Trophoblast cell (in vitro differentiated cells and primary cell): ENCODE results near the gene GBF1.

Experiments used
- DNase-seq, 2 donors: peaks; one replicate each; pipeline ENCODE4 v3.0.0-alpha.2; 2016
- H2AFZ ChIP-seq: 2 replicates; pipeline ENCODE4 v1.6.1; 2013; ENCODE audit warnings: low read length, moderate library complexity, mild to moderate bottlenecking; ENCODE audit not compliant: insufficient read depth, poor library complexity
- H2AK5ac ChIP-seq: 2 replicates; pipeline ENCODE4 v1.6.1; 2013; ENCODE audit warnings: mild to moderate bottlenecking, low read length
- H2BK120ac ChIP-seq: 2 replicates; pipeline ENCODE4 v1.6.1; 2013; ENCODE audit warnings: low read length, mild to moderate bottlenecking, moderate library complexity; ENCODE audit not compliant: insufficient read depth, poor library complexity
- H2BK12ac ChIP-seq: 2 replicates; pipeline ENCODE4 v1.6.1; 2013; ENCODE audit warnings: mild to moderate bottlenecking, low read length, moderate library complexity
- H2BK5ac ChIP-seq: 2 replicates; pipeline ENCODE4 v1.6.1; 2013; ENCODE audit warnings: low read length, low read depth, moderate library complexity, mild to moderate bottlenecking; ENCODE audit not compliant: poor library complexity
- H3K14ac ChIP-seq: 2 replicates; pipeline ENCODE4 v1.6.1; 2013; ENCODE audit warnings: mild to moderate bottlenecking, low read length
- H3K18ac ChIP-seq: 2 replicates; pipeline ENCODE4 v1.6.1; 2013; ENCODE audit warnings: mild to moderate bottlenecking, low read length
- H3K23ac ChIP-seq: 2 replicates; pipeline ENCODE4 v1.6.1; 2013; ENCODE audit warnings: low read length
- H3K27ac ChIP-seq: 2 replicates; pipeline ENCODE4 v1.5.1; 2013; ENCODE audit warnings: low read depth, mild to moderate bottlenecking, inconsistent platforms, low read length, moderate library complexity
- H3K27me3 ChIP-seq: 2 replicates; pipeline ENCODE4 v1.6.1; 2013; ENCODE audit warnings: inconsistent platforms, mild to moderate bottlenecking, low read length, moderate library complexity; ENCODE audit not compliant: insufficient read depth
- H3K36me3 ChIP-seq, 2 experiments: 1 replicate in 1 of 2; 2 replicates in 1 of 2; pipeline ENCODE4 v1.6.1; 2013; ENCODE audit warnings: low read length in 2 of 2, mild to moderate bottlenecking in 2 of 2, moderate library complexity in 1 of 2; ENCODE audit not compliant: insufficient read depth in 2 of 2, control insufficient read depth in 1 of 2
- H3K4ac ChIP-seq: 2 replicates; pipeline ENCODE4 v1.6.1; 2013; ENCODE audit warnings: low read depth, mild to moderate bottlenecking, low read length, moderate library complexity
- H3K4me1 ChIP-seq, 2 experiments: 1 replicate in 1 of 2; 2 replicates in 1 of 2; pipeline ENCODE4 v1.6.1; 2013; ENCODE audit warnings: low read length in 2 of 2, mild to moderate bottlenecking in 2 of 2, moderate library complexity in 1 of 2; ENCODE audit not compliant: insufficient read depth in 2 of 2, control insufficient read depth in 1 of 2
- H3K4me2 ChIP-seq: 2 replicates; pipeline ENCODE4 v1.6.1; 2013; ENCODE audit warnings: inconsistent platforms, mild to moderate bottlenecking, low read length, moderate library complexity
- H3K4me3 ChIP-seq: 2 replicates; pipeline ENCODE4 v1.5.1; 2013; ENCODE audit warnings: mild to moderate bottlenecking, low read depth, low read length, inconsistent platforms
- H3K79me1 ChIP-seq: one replicate; pipeline ENCODE4 v1.6.1; 2013; ENCODE audit warnings: low read length
- H3K79me2 ChIP-seq: 2 replicates; pipeline ENCODE4 v1.6.1; 2013; ENCODE audit warnings: low read length, mild to moderate bottlenecking; ENCODE audit not compliant: control insufficient read depth, insufficient read depth, poor library complexity
- H3K9ac ChIP-seq: 2 replicates; pipeline ENCODE4 v1.6.1; 2013; ENCODE audit warnings: mild to moderate bottlenecking, low read length
- H3K9me3 ChIP-seq: 2 replicates; pipeline ENCODE4 v1.6.1; 2013; ENCODE audit warnings: low read depth, mild to moderate bottlenecking, control low read depth, inconsistent platforms, low read length; ENCODE audit not compliant: insufficient read depth
- H4K12ac ChIP-seq: 2 replicates; pipeline ENCODE4 v1.6.1; 2013; ENCODE audit warnings: low read depth, mild to moderate bottlenecking, low read length, moderate library complexity
- H4K8ac ChIP-seq: 2 replicates; pipeline ENCODE4 v1.6.1; 2013; ENCODE audit warnings: low read depth, mild to moderate bottlenecking, low read length, moderate library complexity
- H4K91ac ChIP-seq: one replicate; pipeline ENCODE4 v1.6.1; 2013; ENCODE audit warnings: low read depth, mild to moderate bottlenecking, low read length, moderate library complexity
- WGBS: extraction: QIAGEN DNeasy Blood & Tissue Kit; methylation state at CpG from one replicate; pipeline ENCODE4 v1.1.7; 2013; ENCODE audit warnings: missing lambda C conversion rate; ENCODE audit not compliant: insufficient read length, insufficient coverage; ENCODE audit errors: extremely low coverage; 5-methylcytosine and 5-hydroxymethylcytosine counted together

Gene GBF1

DNA sequence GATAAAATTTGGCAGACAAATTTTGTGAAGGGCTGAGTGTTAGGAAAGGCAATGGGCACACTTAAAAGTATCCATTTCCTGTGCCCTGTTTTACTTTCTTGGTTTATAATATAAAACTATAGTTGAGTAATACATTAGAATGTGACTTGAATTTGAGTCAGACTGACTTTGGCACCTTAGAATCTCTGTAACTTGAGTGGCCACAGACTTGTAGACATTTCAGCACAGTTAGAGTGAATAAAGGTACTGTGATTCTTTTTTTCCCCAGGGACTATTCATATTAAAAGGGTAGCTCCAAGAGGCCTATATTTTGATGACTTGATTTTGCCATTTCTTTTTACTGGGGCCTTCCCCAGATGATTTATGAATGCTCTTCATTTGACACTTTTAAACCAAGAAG is 22.4 kb downstream of the GBF1 start:
- H2AFZ ChIP-seq, result no peak overlapping the region
- H3K27ac ChIP-seq, result no peak overlapping the region
- no peak for DNase-seq
- no peak overlapping the region for H3K18ac ChIP-seq
- H3K9me3 ChIP-seq, result no peaks in the 10 kb centered on the region
- no peak overlapping the region for H4K12ac ChIP-seq
- no peak overlapping the region for H4K8ac ChIP-seq
- no peaks in the 10 kb centered on the region for H3K79me1 ChIP-seq
- no peak overlapping the region for H2BK12ac ChIP-seq
- H3K27me3 ChIP-seq, result no peaks in the 10 kb centered on the region
- peaks cover 3 to 6% of the 10 kb centered on the region in 2 experiments for H3K36me3 ChIP-seq
- no peak overlapping the region for H3K4me3 ChIP-seq
- H2BK5ac ChIP-seq, result no peak overlapping the region
- no peak overlapping the region for H3K23ac ChIP-seq
- no peaks in the 10 kb centered on the region for H3K79me2 ChIP-seq
- no peak overlapping the region for H4K91ac ChIP-seq
- no peak overlapping the region for H3K9ac ChIP-seq
- no peak overlapping the region for H3K4ac ChIP-seq
- H2BK120ac ChIP-seq, result no peak overlapping the region
- no peak overlapping the region for H3K4me2 ChIP-seq
- H2AK5ac ChIP-seq, result no peak overlapping the region
- H3K14ac ChIP-seq, result no peak overlapping the region
- peaks cover 0 to 3% of the 10 kb centered on the region in 2 experiments for H3K4me1 ChIP-seq

DNA sequence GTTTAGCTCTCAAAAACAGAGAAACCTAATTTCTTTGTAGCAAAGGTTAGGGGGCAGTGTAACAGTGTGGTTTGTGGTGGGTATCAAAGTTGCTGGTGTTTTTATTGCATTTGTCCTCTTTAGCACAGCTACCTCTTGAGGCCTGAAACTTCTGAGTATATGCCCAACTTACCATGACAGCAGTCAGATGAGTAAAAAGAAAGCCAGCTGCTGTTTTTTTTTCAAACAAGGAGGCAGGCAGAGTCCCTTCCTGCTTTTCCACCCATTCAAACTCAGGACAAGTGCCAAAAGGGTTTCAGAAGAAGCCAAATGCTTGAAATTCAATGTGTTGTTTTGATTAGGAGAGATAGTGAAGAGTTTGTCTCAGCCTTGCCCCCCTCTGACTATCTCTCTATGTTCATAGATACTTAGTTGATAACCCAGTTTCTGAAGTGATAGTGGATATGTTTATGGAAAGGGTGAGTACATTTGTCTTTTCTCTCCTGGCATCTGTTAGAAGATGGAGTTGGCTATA is 23.1 kb downstream of the GBF1 start:
- Histone ChIP-seq H4K8ac (no peak overlapping the region), H3K14ac (no peak overlapping the region), H3K9ac (no peak overlapping the region), H3K4me2 (no peak overlapping the region), H3K4ac (no peak overlapping the region), H3K79me1 (no peaks in the 10 kb centered on the region), H3K4me3 (no peak overlapping the region), H2BK12ac (no peak overlapping the region), H2BK5ac (no peak overlapping the region), H3K27me3 (no peaks in the 10 kb centered on the region), H3K4me1 (peaks cover 0 to 3% of the 10 kb centered on the region in 2 experiments), H3K23ac (no peak overlapping the region), H2AK5ac (no peak overlapping the region), H4K91ac (no peak overlapping the region), H3K27ac (no peak overlapping the region), H3K18ac (no peak overlapping the region), H3K79me2 (no peaks in the 10 kb centered on the region), H3K36me3 (peaks cover 3 to 5% of the 10 kb centered on the region in 2 experiments), H2AFZ (no peak overlapping the region), H4K12ac (no peak overlapping the region), H2BK120ac (no peak overlapping the region), H3K9me3 (no peaks in the 10 kb centered on the region)
- no peak for DNase-seq

DNA sequence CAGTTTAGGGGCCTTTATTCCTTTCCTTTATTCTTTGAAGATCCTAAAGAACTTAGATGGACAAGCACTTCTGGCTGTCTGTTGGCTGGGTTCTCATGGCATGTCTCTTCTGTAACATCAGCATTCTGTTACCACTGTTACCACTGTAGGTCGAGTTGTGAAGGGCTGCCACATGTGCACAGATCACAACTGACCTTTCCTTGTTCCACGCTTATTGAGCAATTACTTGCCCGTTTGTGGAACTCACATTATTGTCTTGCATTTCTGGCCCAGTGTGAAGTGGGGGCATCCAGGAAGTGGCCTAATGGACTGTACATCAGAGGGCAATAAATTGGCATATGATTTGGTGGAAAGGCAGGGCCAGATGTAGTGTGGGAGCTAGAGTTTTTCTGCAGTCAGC is 23.7 kb downstream of the GBF1 start:
- H3K23ac ChIP-seq, result no peak overlapping the region
- no peak overlapping the region for H2BK5ac ChIP-seq
- H2AFZ ChIP-seq, result no peak overlapping the region
- H3K27ac ChIP-seq, result no peak overlapping the region
- no peak overlapping the region for H2BK12ac ChIP-seq
- no CpG with 5 or more reads among the region's 3 CpGs for WGBS
- no peak overlapping the region for H4K91ac ChIP-seq
- H3K4me2 ChIP-seq, result no peak overlapping the region
- no peak overlapping the region for H3K4me3 ChIP-seq
- H4K8ac ChIP-seq, result no peak overlapping the region
- H3K79me1 ChIP-seq, result no peaks in the 10 kb centered on the region
- H3K9me3 ChIP-seq, result no peaks in the 10 kb centered on the region
- peaks cover 0 to 3% of the 10 kb centered on the region in 2 experiments for H3K4me1 ChIP-seq
- no peaks in the 10 kb centered on the region for H3K79me2 ChIP-seq
- no peak overlapping the region for H2AK5ac ChIP-seq
- no peak overlapping the region for H3K9ac ChIP-seq
- no peaks in the 10 kb centered on the region for H3K27me3 ChIP-seq
- no peak overlapping the region for H3K4ac ChIP-seq
- no peak overlapping the region for H3K14ac ChIP-seq
- H3K18ac ChIP-seq, result no peak overlapping the region
- H2BK120ac ChIP-seq, result no peak overlapping the region
- peaks cover 3 to 5% of the 10 kb centered on the region in 2 experiments for H3K36me3 ChIP-seq
- H4K12ac ChIP-seq, result no peak overlapping the region
- no peak for DNase-seq

DNA sequence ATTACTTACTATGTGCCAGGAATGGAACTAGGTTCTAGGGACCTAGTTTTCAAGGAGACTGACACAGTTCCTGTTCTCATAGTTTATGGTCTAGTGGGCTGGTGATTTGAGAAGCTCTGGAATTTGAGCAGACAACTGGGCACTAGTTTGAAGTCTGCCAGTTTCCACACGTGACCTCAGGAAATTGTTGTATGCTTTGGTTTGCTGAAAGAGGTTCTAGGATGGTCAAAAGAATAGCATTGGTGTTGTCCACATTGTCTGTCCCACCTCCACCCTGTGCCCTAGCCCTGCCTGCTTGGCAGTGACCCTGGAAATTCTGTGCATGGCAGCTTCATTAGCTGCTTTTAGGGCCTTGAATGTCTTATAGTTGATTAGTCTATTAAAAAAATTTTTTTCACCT is 28.7 kb downstream of the GBF1 start:
- DNase-seq, result no peak
- H2BK12ac ChIP-seq, result no peak overlapping the region
- H3K18ac ChIP-seq, result no peak overlapping the region
- H3K9ac ChIP-seq, result no peak overlapping the region
- no peak overlapping the region for H2BK5ac ChIP-seq
- H3K36me3 ChIP-seq, result peaks cover 3 to 4% of the 10 kb centered on the region in 2 experiments
- H3K79me2 ChIP-seq, result no peaks in the 10 kb centered on the region
- H3K14ac ChIP-seq, result no peak overlapping the region
- no peak overlapping the region for H3K23ac ChIP-seq
- H3K79me1 ChIP-seq, result no peaks in the 10 kb centered on the region
- no peak overlapping the region for H3K27ac ChIP-seq
- no peak overlapping the region for H4K8ac ChIP-seq
- no peaks in the 10 kb centered on the region for H3K27me3 ChIP-seq
- no peak overlapping the region for H2AFZ ChIP-seq
- H3K4ac ChIP-seq, result no peak overlapping the region
- H3K4me1 ChIP-seq, result peaks cover 0 to 1% of the 10 kb centered on the region in 2 experiments
- H2BK120ac ChIP-seq, result no peak overlapping the region
- H4K12ac ChIP-seq, result no peak overlapping the region
- H4K91ac ChIP-seq, result no peak overlapping the region
- no peak overlapping the region for H3K4me2 ChIP-seq
- H2AK5ac ChIP-seq, result no peak overlapping the region
- H3K4me3 ChIP-seq, result no peak overlapping the region
- no peaks in the 10 kb centered on the region for H3K9me3 ChIP-seq
- whole genome bisulfite sequencing, result no CpG with 5 or more reads among the region's 1 CpG
